Fibroblast of peridontal ligament (primary cell): ENCODE data around the gene KRTAP4-3.
"Not testable (repeated sequence)": the region's sequence is repeated elsewhere in the genome, so short reads cannot be mapped to it uniquely, and the experiment has no call there.

ENCODE experiments used
- DNase-seq: peaks from one replicate; pipeline ENCODE4 v3.0.0-alpha.2; 2010; ENCODE audit errors: extremely low read depth

Gene KRTAP4-3

DNA sequence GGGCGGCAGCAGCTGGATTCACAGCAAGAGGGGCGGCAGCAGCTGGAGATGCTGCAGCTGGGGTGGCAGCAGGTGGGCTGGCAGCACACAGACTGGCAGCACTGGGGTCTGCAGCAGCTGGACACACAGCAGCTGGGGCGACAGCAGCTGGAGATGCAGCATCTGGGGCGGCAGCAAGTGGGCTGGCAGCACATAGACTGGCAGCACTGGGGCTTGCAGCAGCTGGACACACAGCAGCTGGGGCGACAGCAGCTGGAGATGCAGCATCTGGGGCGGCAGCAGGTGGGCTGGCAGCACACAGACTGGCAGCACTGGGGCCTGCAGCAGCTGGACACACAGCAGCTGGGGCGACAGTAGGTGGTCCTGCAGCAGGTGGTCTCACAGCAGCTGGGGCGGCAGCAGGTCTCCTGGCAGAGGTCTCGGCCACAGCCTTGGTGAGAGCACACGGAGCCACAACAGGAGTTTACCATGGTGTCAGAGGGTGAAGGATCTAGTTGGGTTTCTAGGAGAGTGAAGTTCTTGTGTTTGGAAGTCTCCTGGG lies 50.1 kb downstream of the KRTAP4-3 start, which contains the start of gene KRTAP4-11:
Gene KRTAP4-11, minus strand, starts transcription at position 528 of the 541 bp plus-strand sequence. Its CDS starts 58 bp downstream, at position 470.
- DNase-seq: not testable (repeated sequence)
